SK-N-SH (cell line): Measurements from ENCODE around the gene GNPAT. TPM values are rescaled to one million over a fixed set of nuclear protein-coding genes. Genes with fewer than 3 reads are reported as not detected.

Source experiments
- CTCF ChIA-PET: fragments of 300-600, 350-600 bp; formaldehyde crosslinking; extraction: SDS; loops from one replicate; lab custom pipeline; 2021; lab: Yijun Ruan, JAX
- POLR2A ChIA-PET: fragments of 350-600 bp; sonication (Branson Sonifier 250); formaldehyde crosslinking; extraction: SDS; loops from one replicate; lab custom pipeline; 2020; ENCODE audit warnings: antibody characterized with exemption, inconsistent platforms; lab: Yijun Ruan, JAX
- DNase-seq: peaks from one replicate; pipeline ENCODE4 v3.0.0; 2012
- H2AFZ ChIP-seq: fragments of 200-600 bp; sonication (generic); 2 replicates; pipeline ENCODE4 v1.8.1; 2016; ENCODE audit warnings: antibody characterized with exemption, mild to moderate bottlenecking, low read depth
- H3F3A ChIP-seq: fragments of 200-600 bp; sonication (generic); replicated peaks from 2 replicates; pipeline ENCODE3; 2016; ENCODE audit warnings: antibody characterized with exemption, mild to moderate bottlenecking; ENCODE audit not compliant: insufficient read depth
- H3K27ac ChIP-seq, 2 experiments: fragments of 200-500 bp in 1 of 2; fragments of 200-600 bp in 1 of 2; sonication (Bioruptor generic) in 1 of 2; sonication (generic), shearing (Covaris generic) in 1 of 2; 2 replicates each; pipeline versions ENCODE4 v1.5.1 to v1.6.1; 2014 to 2016; ENCODE audit warnings: low read depth in 2 of 2, inconsistent platforms in 1 of 2, low read length in 1 of 2, mild to moderate bottlenecking in 1 of 2, mixed read lengths in 1 of 2
- H3K27me3 ChIP-seq: fragments of 200-600 bp; sonication (generic), shearing (Covaris generic); 2 replicates; pipeline ENCODE4 v1.6.1; 2016; ENCODE audit warnings: mixed run types; ENCODE audit not compliant: insufficient read depth
- H3K36me3 ChIP-seq, 2 experiments: fragments of 200-500 bp in 1 of 2; fragments of 200-600 bp in 1 of 2; sonication (Bioruptor generic) in 1 of 2; sonication (generic) in 1 of 2; replicated peaks in 1 of 2; 2 replicates each; pipeline versions ENCODE3 to v1.5.1; 2014 to 2016; ENCODE audit warnings: low read length in 1 of 2, mild to moderate bottlenecking in 1 of 2; ENCODE audit not compliant: insufficient read depth in 2 of 2, control insufficient read depth in 1 of 2
- H3K4me1 ChIP-seq, 2 experiments: fragments of 200-500 bp in 1 of 2; fragments of 200-600 bp in 1 of 2; sonication (Bioruptor generic) in 1 of 2; sonication (generic), shearing (Covaris generic) in 1 of 2; 2 replicates each; pipeline versions ENCODE4 v1.5.1 to v1.6.1; 2014 to 2016; ENCODE audit warnings: low read depth in 1 of 2, low read length in 1 of 2, mixed run types in 1 of 2; ENCODE audit not compliant: insufficient read depth in 2 of 2, control insufficient read depth in 1 of 2
- H3K4me2 ChIP-seq: fragments of 200-600 bp; sonication (generic), shearing (Covaris generic); 2 replicates; pipeline ENCODE4 v1.6.1; 2017; ENCODE audit warnings: mixed run types
- H3K4me3 ChIP-seq, 2 experiments: fragments of 200-500 bp in 1 of 2; fragments of 200-600 bp in 1 of 2; sonication (Bioruptor generic) in 1 of 2; sonication (generic), shearing (Covaris generic) in 1 of 2; 2 replicates each; pipeline versions ENCODE4 v1.5.1 to v1.8.1; 2014 to 2016; ENCODE audit warnings: low read depth in 2 of 2, inconsistent platforms in 1 of 2, low read length in 1 of 2, mild to moderate bottlenecking in 1 of 2, mixed read lengths in 1 of 2, moderate library complexity in 1 of 2
- H3K79me2 ChIP-seq: fragments of 200-600 bp; sonication (generic); 2 replicates; pipeline ENCODE4 v1.8.1; 2017; ENCODE audit warnings: mild to moderate bottlenecking; ENCODE audit not compliant: insufficient read depth
- H3K9ac ChIP-seq: fragments of 200-600 bp; sonication (generic); 2 replicates; pipeline ENCODE4 v1.6.1; 2017; ENCODE audit warnings: mixed run types
- H3K9me2 ChIP-seq: fragments of 200-600 bp; sonication (generic); 2 replicates; pipeline ENCODE4 v1.6.1; 2017; ENCODE audit warnings: mixed run types
- H3K9me3 ChIP-seq: fragments of 200-600 bp; sonication (generic); 2 replicates; pipeline ENCODE4 v1.6.1; 2017; ENCODE audit warnings: mixed run types, mild to moderate bottlenecking, moderate library complexity
- H4K20me1 ChIP-seq: fragments of 200-600 bp; sonication (generic); 2 replicates; pipeline ENCODE4 v1.6.1; 2017; ENCODE audit warnings: mild to moderate bottlenecking, mixed run types; ENCODE audit not compliant: insufficient read depth
- CHD2 ChIP-seq: fragments of 150-350 bp; IDR thresholded peaks from 2 replicates; pipeline ENCODE4 v1.6.1; 2018; ENCODE audit warnings: low read length; ENCODE audit not compliant: partially characterized antibody
- EP300 ChIP-seq, 2 experiments: IDR thresholded peaks; 2 replicates each; pipeline versions ENCODE4 v1.4.0 to v1.6.1; 2012; ENCODE audit warnings: borderline replicate concordance in 1 of 2, low read depth in 1 of 2, low read length in 1 of 2
- EZH2phosphoT487 ChIP-seq: fragments of 200-600 bp; sonication (generic); IDR thresholded peaks from 2 replicates; pipeline ENCODE4 v1.6.1; 2017; ENCODE audit warnings: low read depth, mixed run types, mild to moderate bottlenecking, antibody characterized with exemption, moderate library complexity, borderline replicate concordance
- FOSL2 ChIP-seq: IDR thresholded peaks from 2 replicates; pipeline ENCODE4 v1.4.0; 2012; ENCODE audit warnings: low read depth, mild to moderate bottlenecking, moderate library complexity, borderline replicate concordance
- FOXJ3 ChIP-seq: sonication (generic); formaldehyde crosslinking; IDR thresholded peaks from 2 replicates; pipeline ENCODE4 v1.5.1; 2020; ENCODE audit warnings: mild to moderate bottlenecking, missing genetic modification reagents
- GABPA ChIP-seq: IDR thresholded peaks from 2 replicates; pipeline ENCODE4 v1.4.0; 2012; ENCODE audit warnings: low read depth, mild to moderate bottlenecking
- GATA2 ChIP-seq: sonication (generic); formaldehyde crosslinking; IDR thresholded peaks from 2 replicates; pipeline ENCODE4 v1.5.0; 2020; ENCODE audit warnings: mild to moderate bottlenecking, missing genetic modification reagents
- JUND ChIP-seq: IDR thresholded peaks from 2 replicates; pipeline ENCODE4 v1.4.0; 2012
- MAX ChIP-seq: IDR thresholded peaks from 2 replicates; pipeline ENCODE4 v1.4.0; 2012; ENCODE audit warnings: low read depth
- NRF1 ChIP-seq: IDR thresholded peaks from 2 replicates; pipeline ENCODE4 v1.6.1; 2012; ENCODE audit warnings: low read depth, mild to moderate bottlenecking, low read length
- PBX3 ChIP-seq: IDR thresholded peaks from 2 replicates; pipeline ENCODE4; 2012
- POLR2AphosphoS5 ChIP-seq: IDR thresholded peaks from 2 replicates; pipeline ENCODE4 v1.6.1; 2012; ENCODE audit warnings: low read depth, low read length
- RCOR1 ChIP-seq: fragments of 150-350 bp; IDR thresholded peaks from 2 replicates; pipeline ENCODE4 v1.6.1; 2017; ENCODE audit warnings: antibody characterized with exemption, low read length
- RXRA ChIP-seq: IDR thresholded peaks from 2 replicates; pipeline ENCODE4 v1.4.0; 2012; ENCODE audit warnings: low read depth, mild to moderate bottlenecking, borderline replicate concordance
- SMC3 ChIP-seq: IDR thresholded peaks from 2 replicates; pipeline ENCODE4 v1.6.1; 2012; ENCODE audit warnings: low read depth, low read length, improper control_type of control experiment
- TCF12 ChIP-seq: IDR thresholded peaks from 2 replicates; pipeline ENCODE4 v1.4.0; 2012
- TEAD4 ChIP-seq: IDR thresholded peaks from 2 replicates; pipeline ENCODE4 v1.4.0; 2012; ENCODE audit warnings: mild to moderate bottlenecking, borderline replicate concordance; ENCODE audit not compliant: insufficient read depth
- WGBS: methylation state at CpG from one replicate; pipeline ENCODE4 v1.1.6; 2017; ENCODE audit warnings: low lambda C conversion rate; 5-methylcytosine and 5-hydroxymethylcytosine counted together
- polyA plus RNA-seq, 3 experiments: library from polyadenylated mRNA; depleted of rRNA; stranded (reverse); fragments of >200 nt; gene quantifications; 2 replicates each; pipeline ENCODE4 v1.2.3, GENCODE V29; 2012

GNPAT gene
- polyA plus RNA-seq, 1 of the 3 experiments (the other 2 are of a cell fraction), result 14.7 TPM

GRCh38 chr1:231236938-231237337 lies 4.1 kb upstream of the GNPAT start:
- TF ChIP-seq EP300 (IDR thresholded peaks at IDR 0.05; ENCODE audit: borderline replicate concordance in 1 of 2, low read depth in 1 of 2, low read length in 1 of 2), result no peak
- TF ChIP-seq PBX3, result no peak
- no peak for TF ChIP-seq JUND
- TF ChIP-seq RXRA, result no peak
- TF ChIP-seq SMC3, result no peak
- TF ChIP-seq EZH2phosphoT487, result no peak
- TF ChIP-seq POLR2AphosphoS5, result no peak
- TF ChIP-seq FOXJ3, result no peak
- no peak for TF ChIP-seq GABPA
- no peak for TF ChIP-seq TCF12
- TF ChIP-seq MAX, result no peak
- TF ChIP-seq GATA2 (CRISPR knock-in tag), result no peak
- H3K79me2 ChIP-seq, result peaks cover 38% of the 10 kb centered on the region
- H3K27me3 ChIP-seq, result no peaks in the 10 kb centered on the region
- POLR2A ChIA-PET, result no interaction called here
- H3K4me3 ChIP-seq, result no peak overlapping the region
- H3K4me2 ChIP-seq, result no peak overlapping the region
- CTCF ChIA-PET, result interaction anchor here (1.2 kb wide), 1 partner anchor 26 kb away, joined by 3 read pairs; no protein-coding TSS in a partner anchor
- H3K9me2 ChIP-seq, result no peaks in the 10 kb centered on the region
- WGBS, result 96% methylated on average over 9 of the region's 9 CpGs
- peaks cover 12 to 34% of the 10 kb centered on the region in 2 experiments for H3K36me3 ChIP-seq
- H4K20me1 ChIP-seq, result no peaks in the 10 kb centered on the region
- H2AFZ ChIP-seq, result no peak overlapping the region
- H3K4me1 ChIP-seq, result peaks cover 7 to 9% of the 10 kb centered on the region in 2 experiments
- no peak for DNase-seq
- no peaks in the 10 kb centered on the region for H3F3A ChIP-seq
- no peaks in the 10 kb centered on the region for H3K9me3 ChIP-seq
- H3K9ac ChIP-seq, result no peak overlapping the region
- H3K27ac ChIP-seq, result no peak overlapping the region

GRCh38 chr1:231238298-231238697 lies 2.7 kb upstream of the GNPAT start:
- POLR2A ChIA-PET, result no interaction called here

More at GRCh38 chr1:231238298-231238697, 2.7 kb upstream of the GNPAT start:
- Histone ChIP-seq H3F3A (no peaks in the 10 kb centered on the region), H4K20me1 (peaks cover under 1% of the 10 kb centered on the region; the same call in 1 of the 2 replicates), H3K4me2 (no peak overlapping the region), H3K9ac (no peak overlapping the region), H3K9me2 (no peaks in the 10 kb centered on the region), H3K27me3 (no peaks in the 10 kb centered on the region), H3K79me2 (peaks cover 41% of the 10 kb centered on the region), H3K27ac (no peak overlapping the region), H3K9me3 (no peaks in the 10 kb centered on the region), H2AFZ (no peak overlapping the region)
- CTCF ChIA-PET, result no interaction called here
- 100% methylated on average over 1 of the region's 1 CpG for WGBS
- DNase-seq, result no peak
- no peak for TF ChIP-seq FOSL2
- TF ChIP-seq CHD2, result no peak
- TF ChIP-seq RCOR1, result no peak
- TF ChIP-seq TEAD4, result no peak
- TF ChIP-seq JUND, result no peak
- TF ChIP-seq GABPA, result no peak
- no peak for TF ChIP-seq EZH2phosphoT487
- TF ChIP-seq NRF1, result no peak
- TF ChIP-seq, all 33 proteins: peak for 0
- Histone ChIP-seq H3K36me3 (peaks cover 12 to 31% of the 10 kb centered on the region in 2 experiments), H3K4me1 (peaks cover 13 to 17% of the 10 kb centered on the region in 2 experiments), H3K4me3 (no peak overlapping the region)
